ENCODE data around the gene NLGN4Y. TPM values are rescaled to one million over a fixed set of nuclear protein-coding genes. Genes with fewer than 3 reads are reported as not detected.

Gene NLGN4Y
- total RNA-seq, 1 donor from 2014 or later = not detected

DNA sequence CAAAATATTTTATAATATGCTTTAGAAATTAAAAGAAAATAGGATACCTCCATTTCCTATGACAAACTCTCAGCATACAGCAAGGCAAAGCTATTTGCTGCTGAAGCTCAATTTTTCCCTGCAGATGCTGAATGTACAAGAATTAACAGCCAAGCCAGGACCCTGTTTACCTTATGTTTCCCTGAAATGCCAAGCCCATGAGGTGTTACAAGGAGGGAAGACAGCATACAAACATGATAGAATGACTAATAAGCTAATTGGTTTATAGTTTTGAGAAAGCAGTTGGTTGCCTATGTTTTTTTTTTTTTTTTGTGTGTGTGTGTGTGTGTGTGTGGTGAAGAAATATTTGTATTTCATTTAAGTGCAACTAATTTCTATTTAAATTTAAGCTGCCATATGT lies 113.2 kb downstream of the NLGN4Y start:
- no peak for DNase-seq (ENCODE audit: low spot score, unreplicated experiment)
- Mint-ChIP-seq H3K36me3 (ENCODE audit: insufficient read depth) (no peaks in the 10 kb centered on the region), H3K27ac (no peak overlapping the region), H3K4me3 (ENCODE audit: low read depth) (no peak overlapping the region), H3K9me3 (ENCODE audit: low read depth) (no peaks in the 10 kb centered on the region), H3K27me3 (no peaks in the 10 kb centered on the region), H3K4me1 (ENCODE audit: low read depth) (no peaks in the 10 kb centered on the region)
- TF ChIP-seq, protein P1, sequence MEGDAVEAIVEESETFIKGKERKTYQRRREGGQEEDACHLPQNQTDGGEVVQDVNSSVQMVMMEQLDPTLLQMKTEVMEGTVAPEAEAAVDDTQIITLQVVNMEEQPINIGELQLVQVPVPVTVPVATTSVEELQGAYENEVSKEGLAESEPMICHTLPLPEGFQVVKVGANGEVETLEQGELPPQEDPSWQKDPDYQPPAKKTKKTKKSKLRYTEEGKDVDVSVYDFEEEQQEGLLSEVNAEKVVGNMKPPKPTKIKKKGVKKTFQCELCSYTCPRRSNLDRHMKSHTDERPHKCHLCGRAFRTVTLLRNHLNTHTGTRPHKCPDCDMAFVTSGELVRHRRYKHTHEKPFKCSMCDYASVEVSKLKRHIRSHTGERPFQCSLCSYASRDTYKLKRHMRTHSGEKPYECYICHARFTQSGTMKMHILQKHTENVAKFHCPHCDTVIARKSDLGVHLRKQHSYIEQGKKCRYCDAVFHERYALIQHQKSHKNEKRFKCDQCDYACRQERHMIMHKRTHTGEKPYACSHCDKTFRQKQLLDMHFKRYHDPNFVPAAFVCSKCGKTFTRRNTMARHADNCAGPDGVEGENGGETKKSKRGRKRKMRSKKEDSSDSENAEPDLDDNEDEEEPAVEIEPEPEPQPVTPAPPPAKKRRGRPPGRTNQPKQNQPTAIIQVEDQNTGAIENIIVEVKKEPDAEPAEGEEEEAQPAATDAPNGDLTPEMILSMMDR (IDR thresholded peaks at IDR 0.05; ENCODE audit: unreplicated experiment) = no peak

DNA sequence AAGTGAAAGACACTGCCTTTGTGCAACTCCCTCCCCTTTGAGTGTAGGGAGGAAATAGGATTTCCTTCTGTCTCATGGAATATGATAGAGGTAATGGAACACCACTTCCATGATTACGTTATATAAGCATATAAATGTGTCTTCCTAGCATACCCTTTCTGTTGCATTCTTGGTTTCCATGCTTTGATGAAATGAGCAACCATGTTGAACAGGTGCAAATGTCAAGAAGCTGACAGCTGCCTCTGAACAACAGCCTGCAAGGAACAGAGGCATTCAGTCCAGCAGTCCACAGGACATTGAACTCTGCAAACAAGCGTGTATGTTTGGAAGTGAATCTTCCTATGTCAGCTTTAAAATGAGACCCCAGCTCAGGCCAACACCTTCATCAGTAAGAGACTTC lies 117.5 kb downstream of the NLGN4Y start:
- DNase-seq (ENCODE audit: low spot score, unreplicated experiment) = no peak
- Mint-ChIP-seq H3K4me3 (ENCODE audit: low read depth) (no peak overlapping the region), H3K27ac (no peak overlapping the region), H3K4me1 (ENCODE audit: low read depth) (no peaks in the 10 kb centered on the region), H3K27me3 (no peaks in the 10 kb centered on the region), H3K9me3 (ENCODE audit: low read depth) (no peaks in the 10 kb centered on the region), H3K36me3 (ENCODE audit: insufficient read depth) (no peaks in the 10 kb centered on the region)
- TF ChIP-seq, protein P1 (IDR thresholded peaks at IDR 0.05; ENCODE audit: unreplicated experiment) = no peak

DNA sequence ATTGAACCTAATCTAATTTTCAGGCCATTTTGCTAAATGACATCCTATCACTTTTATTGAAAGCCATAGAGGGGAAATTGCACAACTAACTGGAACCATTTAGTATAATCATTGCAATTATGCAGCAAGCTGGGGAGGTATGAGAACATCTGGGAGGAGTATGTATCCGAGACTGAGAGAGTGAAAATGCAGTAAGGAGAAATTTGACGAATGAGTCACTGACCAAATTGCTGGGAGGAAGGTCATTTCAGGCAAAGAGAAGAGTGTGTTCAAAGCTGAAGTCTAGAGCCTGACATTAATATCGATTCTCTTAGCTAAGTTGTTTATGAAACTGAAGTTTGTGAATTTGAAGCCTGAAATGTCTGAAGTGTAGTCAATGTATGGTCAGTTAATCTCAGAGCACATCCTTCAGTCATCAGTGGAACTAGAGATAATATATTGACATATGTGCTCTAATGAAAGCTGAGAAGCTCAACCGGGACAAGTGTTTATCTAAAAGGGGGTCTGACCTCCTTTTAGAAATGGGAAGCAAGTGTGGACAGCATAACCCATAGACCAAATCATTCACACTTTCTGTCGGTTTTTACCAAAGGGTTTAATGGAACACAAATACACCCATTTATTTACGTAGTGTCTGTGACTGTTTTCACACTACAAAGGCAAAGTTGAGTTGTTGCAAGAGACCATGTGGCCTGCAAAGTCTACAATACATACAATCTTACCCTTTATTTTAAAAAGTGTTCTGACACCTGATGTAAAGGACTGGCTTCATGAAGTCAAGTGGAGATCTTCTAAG lies 120.0 kb downstream of the NLGN4Y start:
- DNase-seq (ENCODE audit: low spot score, unreplicated experiment) = no peak
- TF ChIP-seq, protein P1 (IDR thresholded peaks at IDR 0.05; ENCODE audit: unreplicated experiment) = no peak
- Mint-ChIP-seq H3K9me3 (ENCODE audit: low read depth) (no peaks in the 10 kb centered on the region), H3K4me1 (ENCODE audit: low read depth) (no peaks in the 10 kb centered on the region), H3K27ac (no peak overlapping the region), H3K4me3 (ENCODE audit: low read depth) (no peak overlapping the region), H3K36me3 (ENCODE audit: insufficient read depth) (no peaks in the 10 kb centered on the region), H3K27me3 (no peaks in the 10 kb centered on the region)

DNA sequence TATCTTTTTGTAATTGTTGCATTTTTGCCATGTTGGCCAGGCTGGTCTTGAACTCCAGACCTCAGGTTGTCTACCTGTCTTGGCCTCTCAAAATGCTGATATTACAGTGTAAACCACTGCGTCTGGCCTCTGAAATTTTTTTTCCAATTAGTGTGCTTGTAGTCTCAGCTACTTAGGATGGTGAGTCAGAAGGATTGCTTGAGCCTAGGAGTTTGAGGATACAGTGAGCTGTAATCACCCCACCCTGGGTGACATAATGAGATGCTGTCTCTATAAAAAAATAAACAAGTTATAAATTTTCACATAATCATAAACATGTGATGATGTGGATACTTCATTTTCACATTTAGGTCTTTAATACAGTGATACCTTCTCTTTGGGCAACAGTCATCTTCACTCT lies 154.9 kb downstream of the NLGN4Y start:
- no peak for DNase-seq (ENCODE audit: low spot score, unreplicated experiment)
- Mint-ChIP-seq H3K4me3 (ENCODE audit: low read depth) (no peak overlapping the region), H3K4me1 (ENCODE audit: low read depth) (no peaks in the 10 kb centered on the region), H3K9me3 (ENCODE audit: low read depth) (no peaks in the 10 kb centered on the region), H3K27ac (no peak overlapping the region), H3K27me3 (no peaks in the 10 kb centered on the region), H3K36me3 (ENCODE audit: insufficient read depth) (no peaks in the 10 kb centered on the region)
- TF ChIP-seq, protein P1 (IDR thresholded peaks at IDR 0.05; ENCODE audit: unreplicated experiment) = no peak

DNA sequence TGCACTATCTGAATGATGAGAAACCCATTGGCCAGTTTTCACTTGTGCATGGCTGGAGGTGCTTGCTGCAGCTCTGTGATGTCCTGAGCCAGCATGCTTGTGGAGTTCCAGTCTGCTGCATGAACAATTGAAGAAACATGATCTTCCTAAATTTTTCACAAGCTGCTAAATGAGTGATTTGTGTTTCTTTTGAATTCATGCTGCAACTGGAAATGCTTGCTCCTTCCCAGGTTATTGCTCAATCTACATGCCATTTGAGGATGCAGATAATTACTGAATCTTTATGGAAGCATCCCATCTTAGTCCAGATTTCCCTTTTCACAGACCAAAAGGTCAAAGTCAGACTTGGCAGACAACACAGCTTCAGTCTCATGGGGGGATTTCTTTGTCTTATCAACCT lies 170.2 kb downstream of the NLGN4Y start:
- no peaks in the 10 kb centered on the region for H3K9me3 Mint-ChIP-seq (ENCODE audit: low read depth)
- no peaks in the 10 kb centered on the region for H3K36me3 Mint-ChIP-seq (ENCODE audit: insufficient read depth)
- H3K27me3 Mint-ChIP-seq = no peaks in the 10 kb centered on the region
- H3K4me3 Mint-ChIP-seq (ENCODE audit: low read depth) = no peak overlapping the region
- H3K4me1 Mint-ChIP-seq (ENCODE audit: low read depth) = no peaks in the 10 kb centered on the region
- TF ChIP-seq, protein P1 (IDR thresholded peaks at IDR 0.05; ENCODE audit: unreplicated experiment) = no peak
- H3K27ac Mint-ChIP-seq = no peak overlapping the region
- no peak for DNase-seq (ENCODE audit: low spot score, unreplicated experiment)
